HK-2 (cell line): Measurements from ENCODE around the gene CDK14.
"Not testable (repeated sequence)": the region's sequence is repeated elsewhere in the genome, so short reads cannot be mapped to it uniquely, and the experiment has no call there.

ENCODE experiments used
- DNase-seq: peaks from one replicate; pipeline ENCODE4 v3.0.0-alpha.2; 2018; ENCODE audit not compliant: unreplicated experiment

The CDK14 gene

GRCh38 chr7:91149341-91150246 lies 553.5 kb downstream of the CDK14 start:
- no peak for DNase-seq

GRCh38 chr7:91151916-91152315 lies 555.8 kb downstream of the CDK14 start:
- no peak for DNase-seq

DNA sequence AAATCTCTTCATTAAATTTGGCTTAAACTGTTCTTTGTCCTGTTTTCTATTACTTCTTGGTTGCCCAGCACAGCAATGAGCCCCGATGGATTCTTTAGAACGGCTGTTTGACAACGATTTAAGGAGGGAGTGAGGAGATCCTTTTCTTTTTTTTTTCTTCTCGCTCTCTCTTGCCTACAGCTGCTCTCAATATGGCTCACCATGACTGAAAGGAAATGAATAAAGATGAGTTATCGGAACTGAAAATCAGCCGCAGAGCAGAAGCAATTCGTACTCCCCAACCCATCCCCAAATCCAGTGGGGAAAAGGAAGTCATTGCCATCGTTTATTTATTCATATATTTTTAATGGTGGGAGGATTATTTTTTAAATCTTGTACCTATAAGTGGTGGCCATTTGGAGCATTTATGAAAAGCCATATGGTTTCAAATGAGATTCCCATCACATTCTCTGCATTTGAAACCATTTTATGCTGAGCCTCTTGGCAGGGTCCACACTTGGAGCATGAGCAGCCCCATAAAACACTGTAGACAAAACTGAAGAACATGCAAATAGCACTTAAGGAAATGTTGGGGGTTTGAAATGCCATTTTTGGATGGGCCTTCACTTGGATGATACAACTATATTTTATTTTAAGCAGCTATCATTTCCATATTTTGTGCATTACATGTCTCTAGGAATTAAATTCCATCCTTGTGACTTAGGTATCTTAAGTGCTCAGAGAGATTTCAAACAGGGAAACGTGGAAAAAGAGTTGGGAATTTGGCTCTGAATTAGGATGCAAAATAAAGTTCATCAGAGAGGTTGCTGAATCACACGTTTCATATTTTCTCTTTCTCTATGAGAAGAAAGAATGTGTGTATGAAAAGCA lies 560.4 kb downstream of the CDK14 start:
- DNase-seq: no peak

GRCh38 chr7:91157579-91158320 lies 561.6 kb downstream of the CDK14 start:
- no peak for DNase-seq

DNA sequence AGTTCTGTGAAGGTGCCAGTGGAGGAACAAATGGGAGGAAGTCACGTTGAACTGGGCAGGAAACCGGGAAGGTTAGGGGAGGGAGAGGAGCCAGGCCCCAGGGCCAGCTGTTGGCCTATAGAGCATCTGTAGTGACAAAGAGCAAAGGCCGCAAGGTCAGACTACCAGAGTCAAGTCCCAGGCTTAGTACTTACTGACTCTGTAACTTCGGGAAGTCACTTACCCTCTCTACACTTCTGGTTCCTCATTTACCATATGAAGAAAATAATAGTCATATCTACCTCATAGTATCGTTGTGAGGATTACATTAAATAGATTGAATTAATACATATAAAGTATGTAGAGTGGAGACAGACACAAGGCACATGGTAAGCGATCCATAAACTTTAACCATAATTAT lies 566.3 kb downstream of the CDK14 start:
- no peak for DNase-seq

- DNase-seq: no peak
Observed at GRCh38 chr7:91164506-91164905, 568.4 kb downstream of the CDK14 start.

DNA sequence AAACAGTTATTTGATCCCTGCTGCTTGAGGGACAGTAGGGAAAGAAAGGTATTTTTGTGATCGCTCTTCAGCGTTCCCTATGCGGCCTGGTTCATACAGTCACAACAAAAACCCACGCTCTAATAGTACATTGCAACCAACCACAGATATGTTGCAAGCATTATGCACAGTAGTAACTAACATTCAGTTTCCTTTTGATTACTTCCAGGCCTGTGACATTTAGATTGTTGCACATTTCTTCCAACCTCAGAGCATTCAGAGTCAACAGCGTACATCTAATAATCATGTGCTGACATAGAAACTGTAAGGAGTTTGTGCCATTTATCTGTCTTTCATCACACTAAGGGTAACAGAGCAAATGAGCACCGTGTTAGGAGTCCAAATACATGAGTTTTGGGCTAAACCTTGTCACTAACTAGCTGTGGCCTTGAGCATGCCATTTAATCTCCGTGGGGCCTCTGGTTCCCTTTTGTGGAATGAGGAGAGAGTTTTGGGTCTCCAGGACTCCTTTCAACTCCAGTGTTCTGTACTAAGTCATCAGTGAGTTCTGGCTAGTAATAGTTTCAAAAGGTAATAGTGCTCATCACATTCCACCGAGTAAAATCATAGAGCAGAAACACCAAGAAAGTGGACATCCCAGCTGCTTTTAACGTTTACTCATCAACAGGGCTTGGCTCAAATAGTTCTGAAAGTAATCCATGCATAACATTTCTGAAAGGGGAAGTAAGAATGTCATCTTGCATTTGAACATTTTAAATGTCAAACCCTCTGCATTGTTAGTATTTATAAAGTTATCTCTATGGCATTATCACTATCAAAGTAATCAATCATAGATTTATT lies 569.1 kb downstream of the CDK14 start:
- peak; percentile 21 for DNase-seq

DNA sequence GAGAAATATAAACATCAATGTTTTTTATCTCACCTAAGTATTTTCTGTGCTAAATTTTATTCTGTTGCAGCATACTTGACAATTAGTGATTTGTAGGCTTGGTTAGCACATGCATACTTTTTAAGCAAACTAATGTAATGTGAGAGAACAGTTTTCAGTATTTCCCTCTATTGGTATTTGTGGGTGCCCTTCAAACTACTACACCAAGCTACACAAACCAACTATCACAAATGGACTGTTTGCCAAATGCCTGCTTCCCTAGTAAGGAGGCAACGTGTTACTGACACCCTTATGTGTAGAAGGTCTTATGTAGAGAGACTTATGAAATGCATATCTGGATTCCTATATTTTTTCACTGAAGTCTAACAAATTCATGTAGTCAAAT lies 569.7 kb downstream of the CDK14 start:
- no peak for DNase-seq

DNA sequence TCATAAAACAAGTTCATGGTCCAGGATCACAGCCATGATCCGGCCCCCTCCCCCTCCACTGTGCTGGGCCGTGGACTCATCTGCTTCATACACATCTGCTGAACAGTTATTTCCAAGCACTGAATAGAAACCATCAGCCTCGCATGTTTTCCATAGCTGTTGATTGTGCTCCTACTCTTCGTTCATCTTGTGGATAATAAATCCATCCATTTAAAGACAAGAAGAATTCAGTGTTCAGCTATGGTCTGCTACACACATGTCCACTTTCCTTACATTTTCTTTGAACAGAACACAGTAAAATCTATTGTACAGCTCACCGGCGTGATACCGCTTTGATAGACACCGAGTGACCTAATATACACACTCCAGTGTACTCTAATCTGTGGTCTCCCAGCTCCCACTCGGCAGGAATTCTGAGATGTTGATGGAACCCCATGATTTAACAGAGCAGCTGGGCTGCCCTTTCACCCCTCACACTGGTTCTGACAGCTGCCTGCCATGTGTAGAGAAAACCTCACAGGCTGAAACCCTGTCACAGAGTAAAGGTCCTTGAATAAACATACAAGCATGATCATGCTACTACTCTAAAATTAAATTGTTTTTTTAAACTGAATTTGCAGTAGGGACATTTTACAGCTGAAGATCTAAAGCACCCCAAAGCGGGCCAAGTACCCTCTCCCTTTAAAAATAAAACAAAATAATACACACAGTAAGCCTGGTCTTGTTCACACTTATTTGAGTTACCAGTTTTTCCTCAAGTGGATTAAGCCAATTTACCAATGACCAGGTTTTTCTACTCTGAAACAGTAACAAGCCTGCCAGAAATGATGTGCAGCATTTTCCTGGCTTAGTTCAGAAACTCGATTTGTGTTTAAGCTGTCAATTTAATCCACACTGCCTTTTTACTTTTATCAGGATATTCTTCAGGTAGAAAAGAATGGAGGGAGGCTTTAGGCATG lies 573.0 kb downstream of the CDK14 start:
- no peak for DNase-seq

- DNase-seq: no peak
Observed at GRCh38 chr7:91169830-91170191, 573.7 kb downstream of the CDK14 start.

- not testable (repeated sequence) for DNase-seq
Observed at GRCh38 chr7:91173265-91173664, 577.1 kb downstream of the CDK14 start.

GRCh38 chr7:91180746-91181145 lies 584.6 kb downstream of the CDK14 start:
- no peak for DNase-seq

DNA sequence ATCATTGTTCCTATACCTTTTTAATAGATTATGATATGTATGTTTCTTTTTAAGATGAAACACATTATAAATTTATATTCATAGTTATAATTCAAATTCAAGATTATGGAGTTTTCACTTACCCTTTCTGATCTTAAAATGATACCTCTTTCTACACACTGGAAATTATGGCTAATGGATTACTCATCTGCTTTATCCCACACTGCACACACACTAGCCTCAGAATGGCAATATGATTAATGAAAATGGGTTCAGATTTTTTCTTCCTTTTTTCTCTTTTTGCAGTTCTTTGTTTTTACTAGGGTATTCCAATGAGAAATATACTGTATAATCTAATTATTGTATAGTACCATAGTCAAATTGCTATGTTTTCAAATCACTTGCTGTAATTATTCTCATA lies 585.8 kb downstream of the CDK14 start:
- no peak for DNase-seq

DNA sequence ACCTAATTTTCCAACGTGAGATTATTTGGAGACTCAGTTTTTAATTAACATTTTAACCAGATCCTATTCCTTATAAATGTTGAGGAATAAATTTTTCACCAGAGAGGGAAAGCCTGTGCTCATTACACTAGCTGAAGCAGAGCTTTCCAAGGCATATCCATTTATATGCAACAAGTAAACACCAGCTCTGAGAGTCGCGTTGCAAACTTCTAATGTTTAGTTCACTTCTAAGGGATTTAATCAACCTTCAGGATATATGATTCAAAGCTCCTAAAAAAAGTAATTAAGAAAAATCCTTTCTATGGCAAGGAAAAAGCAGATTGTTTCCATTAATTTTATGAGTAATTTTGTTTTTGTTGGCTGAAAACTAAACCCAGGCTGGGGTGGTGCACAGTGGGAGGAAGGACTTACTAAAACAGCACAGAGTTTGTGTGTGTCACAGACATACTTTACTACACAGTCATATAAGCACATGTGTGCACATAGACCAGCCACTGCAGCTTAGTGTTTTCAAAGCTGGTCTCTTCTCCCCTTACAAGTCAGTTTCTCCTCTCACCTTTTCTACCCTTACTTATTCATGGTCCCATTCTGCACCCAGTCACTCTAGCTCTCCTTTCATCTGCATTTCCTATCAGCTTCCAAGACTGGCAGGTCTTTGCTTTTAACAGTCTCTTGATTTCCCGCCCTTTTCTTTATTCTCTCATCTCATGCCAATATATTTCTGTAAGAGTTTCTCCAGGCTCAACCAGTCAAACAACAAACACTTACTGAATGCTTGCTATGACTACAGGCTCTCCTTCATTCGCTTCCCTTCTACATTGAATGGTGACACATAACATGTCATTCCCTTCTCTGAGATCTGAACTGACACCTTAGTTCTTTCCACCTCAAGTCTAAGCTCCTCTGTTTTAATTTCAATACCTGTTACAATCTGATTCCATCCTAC lies 587.0 kb downstream of the CDK14 start:
- DNase-seq: no peak

- no peak for DNase-seq
Observed at GRCh38 chr7:91185771-91186170, 589.6 kb downstream of the CDK14 start.

- DNase-seq: no peak
Observed at GRCh38 chr7:91187061-91187460, 590.9 kb downstream of the CDK14 start.

- DNase-seq: no peak
Observed at GRCh38 chr7:91191771-91192170, 595.6 kb downstream of the CDK14 start.

GRCh38 chr7:91193141-91193540 lies 597.0 kb downstream of the CDK14 start:
- no peak for DNase-seq

- no peak for DNase-seq
Observed at GRCh38 chr7:91194841-91195240, 598.7 kb downstream of the CDK14 start.
